IMR-90 (cell line): Measurements from ENCODE around the gene TMSB10. TPM values are rescaled to one million over a fixed set of nuclear protein-coding genes. Genes with fewer than 3 reads are reported as not detected.

Source experiments
- ATAC-seq: fragments of 200-7000 bp; cut with Tn5 transposase; 2 replicates; pipeline ENCODE4 v1.9.1; 2020; ENCODE audit warnings: low read depth, mild to moderate bottlenecking, moderate library complexity
- BruUV-seq: library from RNA; stranded (reverse); fragments of 400-500 nt; replicated peaks from 2 replicates; lab custom pipeline; 2021; lab: Mats Ljungman, UMichigan
- CTCF ChIA-PET: fragments of 300-600 bp; formaldehyde crosslinking; extraction: SDS; loops from one replicate; lab custom pipeline; 2021; ENCODE audit warnings: antibody characterized with exemption; lab: Yijun Ruan, JAX
- POLR2A ChIA-PET: fragments of 300-600 bp; sonication (Branson Sonifier 250); formaldehyde crosslinking; loops from one replicate; lab custom pipeline; 2022; ENCODE audit warnings: antibody characterized with exemption; ENCODE audit not compliant: unreplicated experiment; lab: Charles Lee
- DNase-seq: peaks from one replicate; pipeline ENCODE4 v3.0.0; 2013
- H2AFZ ChIP-seq: replicated peaks from 2 replicates; pipeline ENCODE3; 2013; ENCODE audit warnings: low read length, mild to moderate bottlenecking; ENCODE audit not compliant: poor library complexity
- H2AK5ac ChIP-seq: 2 replicates; pipeline ENCODE4 v1.6.1; 2013; ENCODE audit warnings: low read depth, low read length, inconsistent platforms
- H2AK9ac ChIP-seq: replicated peaks from 2 replicates; pipeline ENCODE3; 2013; ENCODE audit warnings: mild to moderate bottlenecking, low read depth, low read length, moderate library complexity; ENCODE audit not compliant: poor library complexity
- H2BK120ac ChIP-seq: 2 replicates; pipeline ENCODE4 v1.6.1; 2013; ENCODE audit warnings: low read depth, low read length, inconsistent platforms
- H2BK15ac ChIP-seq: 3 replicates; pipeline ENCODE4 v1.6.1; 2013; ENCODE audit warnings: low read depth, low read length, inconsistent platforms
- H2BK20ac ChIP-seq: 2 replicates; pipeline ENCODE4 v1.6.1; 2013; ENCODE audit warnings: low read depth, mild to moderate bottlenecking, inconsistent platforms, low read length, moderate library complexity
- H2BK5ac ChIP-seq: 2 replicates; pipeline ENCODE4 v1.6.1; 2013; ENCODE audit warnings: mild to moderate bottlenecking, low read depth, low read length, inconsistent platforms; ENCODE audit not compliant: poor library complexity, severe bottlenecking
- H3K14ac ChIP-seq: replicated peaks from 2 replicates; pipeline ENCODE4 v1.6.1; 2013; ENCODE audit warnings: low read depth, low read length, inconsistent platforms
- H3K18ac ChIP-seq: 2 replicates; pipeline ENCODE4 v1.6.1; 2013; ENCODE audit warnings: low read depth, low read length, control low read depth
- H3K23ac ChIP-seq: 2 replicates; pipeline ENCODE4 v1.6.1; 2013; ENCODE audit warnings: low read depth, low read length, inconsistent platforms
- H3K27ac ChIP-seq: 2 replicates; pipeline ENCODE4 v1.5.1; 2013; ENCODE audit warnings: mild to moderate bottlenecking, control low read depth, low read length; ENCODE audit not compliant: insufficient read depth
- H3K27me3 ChIP-seq: 2 replicates; pipeline ENCODE4 v1.6.1; 2013; ENCODE audit warnings: low read length; ENCODE audit not compliant: control insufficient read depth, insufficient read depth
- H3K36me3 ChIP-seq: 2 replicates; pipeline ENCODE4 v1.6.1; 2013; ENCODE audit warnings: low read length, mixed read lengths; ENCODE audit not compliant: control insufficient read depth, insufficient read depth
- H3K4ac ChIP-seq: 2 replicates; pipeline ENCODE4 v1.6.1; 2013; ENCODE audit warnings: low read depth, low read length, inconsistent platforms
- H3K4me1 ChIP-seq: 2 replicates; pipeline ENCODE4 v1.6.1; 2013; ENCODE audit warnings: low read length, mixed read lengths; ENCODE audit not compliant: control insufficient read depth, insufficient read depth
- H3K4me2 ChIP-seq: 2 replicates; pipeline ENCODE4 v1.6.1; 2013; ENCODE audit warnings: low read depth, mild to moderate bottlenecking, control low read depth, low read length, moderate library complexity
- H3K4me3 ChIP-seq: 2 replicates; pipeline ENCODE4 v1.5.1; 2013; ENCODE audit warnings: low read depth, mild to moderate bottlenecking, control low read depth, low read length, moderate library complexity; ENCODE audit not compliant: insufficient read depth
- H3K56ac ChIP-seq: 2 replicates; pipeline ENCODE4 v1.6.1; 2013; ENCODE audit warnings: low read length, inconsistent platforms; ENCODE audit not compliant: insufficient read depth; ENCODE audit errors: extremely low read depth
- H3K79me1 ChIP-seq, 2 experiments: 2 replicates each; pipeline ENCODE4 v1.6.1; 2013; ENCODE audit warnings: low read length in 2 of 2, inconsistent platforms in 1 of 2, low read depth in 1 of 2
- H3K9ac ChIP-seq: 2 replicates; pipeline ENCODE4 v1.6.1; 2013; ENCODE audit warnings: low read depth, low read length, control low read depth
- H3K9me1 ChIP-seq: 2 replicates; pipeline ENCODE4 v1.6.1; 2013; ENCODE audit warnings: low read length, inconsistent platforms; ENCODE audit not compliant: insufficient read depth
- H3K9me3 ChIP-seq: 2 replicates; pipeline ENCODE4 v1.6.1; 2013; ENCODE audit warnings: low read length; ENCODE audit not compliant: control insufficient read depth, insufficient read depth
- H4K20me1 ChIP-seq: 2 replicates; pipeline ENCODE4 v1.6.1; 2013; ENCODE audit warnings: low read length, inconsistent platforms; ENCODE audit not compliant: insufficient read depth
- H4K5ac ChIP-seq: 2 replicates; pipeline ENCODE4 v1.6.1; 2013; ENCODE audit warnings: mild to moderate bottlenecking, low read depth, low read length, control low read depth
- H4K8ac ChIP-seq, 2 experiments: 2 replicates each; pipeline ENCODE4 v1.6.1; 2013; ENCODE audit warnings: low read depth in 2 of 2, low read length in 2 of 2, control low read depth in 1 of 2, inconsistent platforms in 1 of 2
- H4K91ac ChIP-seq: 2 replicates; pipeline ENCODE4 v1.6.1; 2013; ENCODE audit warnings: low read depth, low read length, inconsistent platforms; ENCODE audit not compliant: insufficient read depth
- BHLHE40 ChIP-seq: fragments of 150-350 bp; IDR thresholded peaks from 2 replicates; pipeline ENCODE4 v1.6.1; 2016; ENCODE audit warnings: mild to moderate bottlenecking, low read depth, low read length
- CEBPB ChIP-seq: IDR thresholded peaks from 2 replicates; pipeline ENCODE4 v1.6.1; 2012; ENCODE audit warnings: low read depth, low read length, improper control_type of control experiment
- CHD1 ChIP-seq: IDR thresholded peaks from 2 replicates; pipeline ENCODE4 v1.6.1; 2012; ENCODE audit warnings: low read depth, low read length, improper control_type of control experiment
- FOS ChIP-seq: fragments of 150-350 bp; IDR thresholded peaks from 2 replicates; pipeline ENCODE4 v1.6.1; 2016; ENCODE audit warnings: low read depth, low read length
- MAFK ChIP-seq: IDR thresholded peaks from 2 replicates; pipeline ENCODE4 v1.6.1; 2012; ENCODE audit warnings: low read depth, low read length, improper control_type of control experiment
- MAZ ChIP-seq: IDR thresholded peaks from 2 replicates; pipeline ENCODE4 v1.6.1; 2012; ENCODE audit warnings: low read depth, mild to moderate bottlenecking, low read length, improper control_type of control experiment, moderate library complexity, borderline replicate concordance
- MXI1 ChIP-seq: IDR thresholded peaks from 2 replicates; pipeline ENCODE4 v1.6.1; 2012; ENCODE audit warnings: low read depth, mild to moderate bottlenecking, low read length, moderate library complexity, borderline replicate concordance
- NFE2L2 ChIP-seq: fragments of 150-350 bp; IDR thresholded peaks from 2 replicates; pipeline ENCODE4 v1.6.1; 2016; ENCODE audit warnings: low read depth, mild to moderate bottlenecking, low read length
- POLR2A ChIP-seq: IDR thresholded peaks from 2 replicates; pipeline ENCODE4 v1.6.1; 2012; ENCODE audit warnings: mild to moderate bottlenecking, low read depth, low read length
- RAD21 ChIP-seq: IDR thresholded peaks from 2 replicates; pipeline ENCODE4 v1.6.1; 2012; ENCODE audit warnings: low read length, improper control_type of control experiment
- RCOR1 ChIP-seq: IDR thresholded peaks from 2 replicates; pipeline ENCODE4 v1.6.1; 2012; ENCODE audit warnings: mild to moderate bottlenecking, low read length, improper control_type of control experiment; ENCODE audit not compliant: insufficient replicate concordance
- RFX5 ChIP-seq: IDR thresholded peaks from 2 replicates; pipeline ENCODE4 v1.8.0; 2012; ENCODE audit warnings: low read depth, mild to moderate bottlenecking, low read length, moderate library complexity
- SMC3 ChIP-seq: fragments of 150-350 bp; IDR thresholded peaks from 2 replicates; pipeline ENCODE4 v1.6.1; 2016; ENCODE audit warnings: low read depth, mild to moderate bottlenecking, antibody characterized with exemption, low read length, moderate library complexity
- WGBS, 2 experiments: methylation state at CpG; one replicate each; pipeline versions ENCODE4 v1.1.5 to v1.1.7; 2013; ENCODE audit warnings: missing lambda C conversion rate in 2 of 2; ENCODE audit not compliant: insufficient read length in 1 of 2; ENCODE audit errors: extremely low coverage in 2 of 2; 5-methylcytosine and 5-hydroxymethylcytosine counted together
- dilution Hi-C: fragments of 300-500 bp; cut with HindIII; formaldehyde crosslinking; loops from one replicate; pipeline ENCODE4 v1.14.3; 2018; ENCODE audit warnings: low sequenced_read_pairs; ENCODE audit not compliant: unreplicated experiment
- in situ Hi-C: fragments of 300-500 bp; cut with MboI; formaldehyde crosslinking; loops from 3 replicates; pipeline ENCODE4 v1.14.3; 2019; ENCODE audit warnings: low sequenced_read_pairs, inconsistent platforms, mixed read lengths
- intact Hi-C: fragments of 100-400 bp; cut with micrococcal nuclease; formaldehyde crosslinking; loops from 2 replicates; pipeline ENCODE4 v1.10.0; 2022
- polyA plus RNA-seq, 3 experiments: library from polyadenylated mRNA; depleted of rRNA; stranded (reverse); fragments of >200 nt; gene quantifications; 2 replicates each; pipeline ENCODE4 v1.2.3, GENCODE V29; 2012; ENCODE audit warnings: low replicate concordance in 1 of 3
- total RNA-seq: library from RNA; depleted of rRNA; stranded (reverse); fragments of >200 nt; gene quantifications from 2 replicates; pipeline ENCODE4 v1.2.3, GENCODE V29; 2012
- TF ChIP-seq, protein P1 (sequence below): conservative IDR thresholded peaks from 2 replicates; pipeline ENCODE4 v1.5.1; 2012; ENCODE audit warnings: mild to moderate bottlenecking, low read depth, low read length, improper control_type of control experiment
- TF ChIP-seq, protein P2 (sequence below): fragments of 150-350 bp; IDR thresholded peaks from 2 replicates; pipeline ENCODE4 v1.6.1; 2016; ENCODE audit warnings: low read depth, mild to moderate bottlenecking, low read length, moderate library complexity, borderline replicate concordance
- TF ChIP-seq, protein P3 (sequence below): fragments of 150-350 bp; IDR thresholded peaks from 2 replicates; pipeline ENCODE4 v1.6.1; 2017; ENCODE audit warnings: mild to moderate bottlenecking, antibody characterized with exemption, low read length, low read depth

TMSB10 gene
- total and polyA plus RNA-seq, 2 of the 4 experiments (the other 2 are of a cell fraction), result 3,620 to 5,527 TPM

DNA sequence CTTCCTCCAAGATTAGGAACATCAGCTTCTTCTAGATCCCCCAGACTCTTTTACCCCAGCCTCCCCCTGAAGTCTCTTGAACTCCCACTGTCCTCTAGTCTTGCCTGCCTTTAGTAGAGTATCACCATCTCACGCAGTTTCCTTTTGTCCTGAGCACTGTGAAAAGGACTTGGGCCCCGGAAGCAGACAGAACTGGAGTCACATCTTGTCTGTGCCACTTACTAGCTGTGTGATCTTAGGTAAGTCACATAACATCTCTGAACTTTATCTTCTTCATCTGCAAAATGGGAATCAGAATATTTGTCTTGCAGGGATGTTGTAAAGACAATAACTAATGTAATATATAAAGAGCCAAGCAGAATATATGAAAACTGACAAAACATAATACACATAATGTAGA is 16.1 kb upstream of the TMSB10 start:
- peak overlapping the region; percentile 97 for H2BK5ac ChIP-seq
- no peaks in the 10 kb centered on the region for H3K27me3 ChIP-seq
- H2BK120ac ChIP-seq, result peak overlapping the region; percentile 98
- peaks cover 14% of the 10 kb centered on the region for H3K9me1 ChIP-seq
- H3K4me1 ChIP-seq, result peaks cover 10% of the 10 kb centered on the region
- H4K20me1 ChIP-seq, result no peaks in the 10 kb centered on the region
- in situ Hi-C loops (no loop called here), dilution Hi-C loops (no loop called here), intact Hi-C loops (no loop called here)
- peak overlapping the region; percentile 100; the same call in 2 of the 3 replicates for H2BK15ac ChIP-seq
- H3K14ac ChIP-seq, result peak overlapping the region; percentile 99
- peak overlapping the region; percentile 96 for H2AK5ac ChIP-seq
- H2AFZ ChIP-seq, result peak overlapping the region; percentile 93
- BruUV-seq, result no TSS peak
- 0 out of 4 replicates have a peak, but pooled peaks cover 0 to 4% of the 10 kb centered on the region in 2 experiments for H3K79me1 ChIP-seq
- WGBS, 2 experiments, result no CpG with 5 or more reads among the region's 2 CpGs
- H2AK9ac ChIP-seq, result peak overlapping the region; percentile 98
- H3K23ac ChIP-seq, result peak overlapping the region; percentile 98
- no peak for DNase-seq
- H3K9me3 ChIP-seq, result no peaks in the 10 kb centered on the region
- POLR2A ChIA-PET, result interaction anchor here (0.9 kb wide), 1 partner anchor 16 kb away, joined by 4 read pairs; the partner anchor contains the start of gene TMSB10
- H3K4ac ChIP-seq, result peak overlapping the region; percentile 98
- H3K9ac ChIP-seq, result peak overlapping the region; percentile 78
- no peak overlapping the region for H3K4me3 ChIP-seq
- H3K18ac ChIP-seq, result peak overlapping the region; percentile 92
- H3K4me2 ChIP-seq, result peak overlapping the region; percentile 82
- H3K56ac ChIP-seq, result peak overlapping the region; percentile 95
- ATAC-seq, result no peak
- peak overlapping the region; percentile 99 for H2BK20ac ChIP-seq
- H4K5ac ChIP-seq, result peak overlapping the region; percentile 96
- H4K8ac ChIP-seq, result peak overlapping the region; percentile 92 to 100
- H3K36me3 ChIP-seq, result no peaks in the 10 kb centered on the region
- TF ChIP-seq MAFK, result no peak
- TF ChIP-seq CHD1, result no peak
- TF ChIP-seq, protein P1, sequence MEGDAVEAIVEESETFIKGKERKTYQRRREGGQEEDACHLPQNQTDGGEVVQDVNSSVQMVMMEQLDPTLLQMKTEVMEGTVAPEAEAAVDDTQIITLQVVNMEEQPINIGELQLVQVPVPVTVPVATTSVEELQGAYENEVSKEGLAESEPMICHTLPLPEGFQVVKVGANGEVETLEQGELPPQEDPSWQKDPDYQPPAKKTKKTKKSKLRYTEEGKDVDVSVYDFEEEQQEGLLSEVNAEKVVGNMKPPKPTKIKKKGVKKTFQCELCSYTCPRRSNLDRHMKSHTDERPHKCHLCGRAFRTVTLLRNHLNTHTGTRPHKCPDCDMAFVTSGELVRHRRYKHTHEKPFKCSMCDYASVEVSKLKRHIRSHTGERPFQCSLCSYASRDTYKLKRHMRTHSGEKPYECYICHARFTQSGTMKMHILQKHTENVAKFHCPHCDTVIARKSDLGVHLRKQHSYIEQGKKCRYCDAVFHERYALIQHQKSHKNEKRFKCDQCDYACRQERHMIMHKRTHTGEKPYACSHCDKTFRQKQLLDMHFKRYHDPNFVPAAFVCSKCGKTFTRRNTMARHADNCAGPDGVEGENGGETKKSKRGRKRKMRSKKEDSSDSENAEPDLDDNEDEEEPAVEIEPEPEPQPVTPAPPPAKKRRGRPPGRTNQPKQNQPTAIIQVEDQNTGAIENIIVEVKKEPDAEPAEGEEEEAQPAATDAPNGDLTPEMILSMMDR, result no peak
- TF ChIP-seq FOS, result no peak
- TF ChIP-seq BHLHE40, result no peak
- TF ChIP-seq RFX5, result no peak
- no peak for TF ChIP-seq MAZ
- no peak for TF ChIP-seq CEBPB
- TF ChIP-seq, protein P2, sequence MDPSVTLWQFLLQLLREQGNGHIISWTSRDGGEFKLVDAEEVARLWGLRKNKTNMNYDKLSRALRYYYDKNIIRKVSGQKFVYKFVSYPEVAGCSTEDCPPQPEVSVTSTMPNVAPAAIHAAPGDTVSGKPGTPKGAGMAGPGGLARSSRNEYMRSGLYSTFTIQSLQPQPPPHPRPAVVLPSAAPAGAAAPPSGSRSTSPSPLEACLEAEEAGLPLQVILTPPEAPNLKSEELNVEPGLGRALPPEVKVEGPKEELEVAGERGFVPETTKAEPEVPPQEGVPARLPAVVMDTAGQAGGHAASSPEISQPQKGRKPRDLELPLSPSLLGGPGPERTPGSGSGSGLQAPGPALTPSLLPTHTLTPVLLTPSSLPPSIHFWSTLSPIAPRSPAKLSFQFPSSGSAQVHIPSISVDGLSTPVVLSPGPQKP, result no peak
- TF ChIP-seq RCOR1, result no peak
- TF ChIP-seq NFE2L2, result no peak
- no peak for TF ChIP-seq POLR2A
- TF ChIP-seq, protein P3, sequence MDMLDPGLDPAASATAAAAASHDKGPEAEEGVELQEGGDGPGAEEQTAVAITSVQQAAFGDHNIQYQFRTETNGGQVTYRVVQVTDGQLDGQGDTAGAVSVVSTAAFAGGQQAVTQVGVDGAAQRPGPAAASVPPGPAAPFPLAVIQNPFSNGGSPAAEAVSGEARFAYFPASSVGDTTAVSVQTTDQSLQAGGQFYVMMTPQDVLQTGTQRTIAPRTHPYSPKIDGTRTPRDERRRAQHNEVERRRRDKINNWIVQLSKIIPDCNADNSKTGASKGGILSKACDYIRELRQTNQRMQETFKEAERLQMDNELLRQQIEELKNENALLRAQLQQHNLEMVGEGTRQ, result no peak
- TF ChIP-seq MXI1, result no peak
- no peak for TF ChIP-seq RAD21
- TF ChIP-seq SMC3, result no peak
- CTCF ChIA-PET, result interaction anchor here (0.7 to 1.2 kb wide), 4 partner anchors 9 to 39 kb away, joined by 3 to 6 read pairs (median 4); no protein-coding TSS in a partner anchor
- H3K27ac ChIP-seq, result peak overlapping the region; percentile 88
- peak overlapping the region; percentile 99 for H4K91ac ChIP-seq
